GM19025 (cell line): ENCODE data around the gene SNAP47.
"Not testable (repeated sequence)": the region's sequence is repeated elsewhere in the genome, so short reads cannot be mapped to it uniquely, and the experiment has no call there.

ENCODE experiments used
- ATAC-seq: cut with Tn5 transposase; IDR thresholded peaks from one replicate; pipeline ENCODE4 v1.9.1; 2021; ENCODE audit warnings: mild to moderate bottlenecking, low read depth, moderate library complexity; ENCODE audit not compliant: unreplicated experiment

The SNAP47 gene

GRCh38 chr1:227734856-227735538, at the start of gene SNAP47, which contains the start of gene JMJD4:
Gene SNAP47, plus strand, starts transcription at chr1:227735435. Its CDS starts 12,302 bp downstream, at chr1:227747737.
Gene JMJD4, minus strand, starts transcription at chr1:227735302. Its CDS starts 29 bp downstream, at chr1:227735273.
- ATAC-seq = peak; percentile 94

- no peak for ATAC-seq
Observed at GRCh38 chr1:227685807-227686206, 49.4 kb upstream of the SNAP47 start.

GRCh38 chr1:227697321-227697864, 37.8 kb upstream of the SNAP47 start:
- ATAC-seq = no peak

- ATAC-seq = not testable (repeated sequence)
Observed at GRCh38 chr1:227701631-227702030, 33.6 kb upstream of the SNAP47 start.

GRCh38 chr1:227707846-227708245, 27.4 kb upstream of the SNAP47 start:
- no peak for ATAC-seq

GRCh38 chr1:227709451-227709850, 25.8 kb upstream of the SNAP47 start:
- ATAC-seq = no peak

GRCh38 chr1:227710474-227710873, 24.8 kb upstream of the SNAP47 start:
- not testable (repeated sequence) for ATAC-seq

- no peak for ATAC-seq
Observed at GRCh38 chr1:227712648-227713047, 22.6 kb upstream of the SNAP47 start.

- ATAC-seq = no peak
Observed at GRCh38 chr1:227718932-227719331, 16.3 kb upstream of the SNAP47 start.

GRCh38 chr1:227723474-227723873, 11.8 kb upstream of the SNAP47 start:
- ATAC-seq = no peak

GRCh38 chr1:227725046-227725445, 10.2 kb upstream of the SNAP47 start:
- ATAC-seq = no peak

GRCh38 chr1:227726318-227726717, 8.9 kb upstream of the SNAP47 start:
- no peak for ATAC-seq

GRCh38 chr1:227726924-227727599, 8.2 kb upstream of the SNAP47 start:
- ATAC-seq = no peak

GRCh38 chr1:227728059-227728891, 7.0 kb upstream of the SNAP47 start:
- ATAC-seq = peak; percentile 40

GRCh38 chr1:227728892-227729143, 6.4 kb upstream of the SNAP47 start:
- ATAC-seq = no peak

GRCh38 chr1:227729144-227729880, 5.9 kb upstream of the SNAP47 start:
- no peak for ATAC-seq

GRCh38 chr1:227729881-227730629, 5.2 kb upstream of the SNAP47 start:
- no peak for ATAC-seq

- no peak for ATAC-seq
Observed at GRCh38 chr1:227730630-227731151, 4.5 kb upstream of the SNAP47 start.

- ATAC-seq = no peak
Observed at GRCh38 chr1:227731241-227731677, 4.0 kb upstream of the SNAP47 start.
